GM21360 (cell line): ENCODE data around the gene AKR1C2.
"Not testable (repeated sequence)": the region's sequence is repeated elsewhere in the genome, so short reads cannot be mapped to it uniquely, and the experiment has no call there.

Source experiments
- ATAC-seq: cut with Tn5 transposase; IDR thresholded peaks from one replicate; pipeline ENCODE4 v1.9.1; 2021; ENCODE audit warnings: mild to moderate bottlenecking, moderate library complexity; ENCODE audit not compliant: unreplicated experiment

AKR1C2 gene

DNA sequence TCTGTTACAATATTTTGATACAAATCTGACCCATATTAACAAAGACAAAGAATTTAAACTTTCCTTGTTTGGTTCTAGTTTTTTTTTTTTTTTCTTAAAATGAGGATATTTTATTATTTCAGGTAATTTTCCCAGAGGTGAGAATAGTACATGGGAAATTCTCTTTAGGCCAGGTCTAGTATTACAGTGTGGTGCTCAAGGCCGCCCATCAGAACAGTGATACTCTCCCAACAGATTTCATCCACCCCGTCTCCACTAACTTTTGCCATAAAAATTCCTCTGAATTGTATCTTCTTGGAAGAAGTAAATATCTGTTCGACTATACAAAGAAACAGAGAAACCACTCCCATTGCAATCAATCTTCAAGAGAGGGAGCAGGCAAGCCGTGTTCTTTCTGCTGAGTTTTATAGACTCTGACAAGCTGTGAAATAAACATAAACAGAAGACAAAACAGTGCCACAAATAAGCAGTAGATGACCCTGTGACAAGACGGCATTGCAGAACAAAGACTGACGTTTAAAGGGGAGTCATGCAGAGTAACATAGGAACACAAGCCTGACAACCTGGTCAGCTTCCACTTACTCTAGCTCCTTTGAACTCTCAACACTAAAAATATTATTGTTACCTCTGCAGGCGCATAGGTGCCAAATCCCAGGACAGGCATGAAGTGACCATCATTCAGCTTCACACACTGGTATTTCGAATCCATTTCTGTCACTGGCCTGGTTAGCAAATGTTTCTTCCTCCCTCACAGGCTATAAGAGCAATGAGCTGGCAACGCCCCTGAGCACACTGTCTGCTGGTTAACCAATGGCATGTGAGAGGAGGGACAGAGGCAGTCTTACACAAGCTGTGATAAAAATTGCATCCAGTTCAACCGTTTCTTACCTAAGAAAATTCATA lies at the start of gene AKR1C2:
AKR1C2 (minus strand) TSS at position 731 of the 903 bp plus-strand sequence; CDS start at position 709, 22 bp downstream.
- not testable (repeated sequence) for ATAC-seq

GRCh38 chr10:5052951-5053500 lies 49.4 kb upstream of the AKR1C2 start:
- not testable (repeated sequence) for ATAC-seq

DNA sequence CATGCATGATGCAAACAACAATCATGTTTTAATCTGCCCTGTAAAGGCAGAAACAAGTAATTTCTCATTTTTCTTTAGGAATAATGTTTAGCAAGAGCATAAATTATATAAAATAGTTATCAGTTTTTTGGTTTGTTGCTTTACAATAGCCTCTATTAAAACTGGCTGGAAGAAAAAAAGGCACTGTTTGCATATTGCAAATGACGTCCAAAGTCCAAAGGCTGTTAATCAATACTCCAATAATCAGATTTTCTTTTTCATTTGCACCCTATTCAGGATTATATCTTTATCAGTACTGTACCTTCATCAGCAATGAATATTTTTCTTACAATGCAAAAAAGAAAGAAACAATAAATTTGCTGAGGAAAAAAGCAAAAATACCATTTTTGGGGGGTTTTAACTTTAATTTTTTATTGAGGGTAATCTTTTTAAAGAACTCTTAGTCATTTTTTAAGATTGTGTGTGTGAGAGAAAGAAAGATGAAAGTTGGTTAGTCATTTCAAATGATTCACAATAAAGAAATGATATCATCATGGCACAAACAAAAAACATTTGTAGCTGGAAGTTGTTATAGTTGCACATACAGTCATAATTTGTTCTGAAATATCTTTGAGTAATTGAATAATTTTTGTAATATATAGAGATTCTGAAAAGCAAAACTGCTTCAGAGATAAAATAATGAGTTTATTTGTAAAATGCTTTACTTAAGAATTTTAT lies 44.4 kb upstream of the AKR1C2 start:
- no peak for ATAC-seq

- ATAC-seq = not testable (repeated sequence)
Observed at GRCh38 chr10:5047055-5047454, 43.4 kb upstream of the AKR1C2 start.

GRCh38 chr10:5046410-5046809 lies 42.8 kb upstream of the AKR1C2 start:
- no peak for ATAC-seq

GRCh38 chr10:5045095-5045494 lies 41.4 kb upstream of the AKR1C2 start:
- ATAC-seq = no peak

DNA sequence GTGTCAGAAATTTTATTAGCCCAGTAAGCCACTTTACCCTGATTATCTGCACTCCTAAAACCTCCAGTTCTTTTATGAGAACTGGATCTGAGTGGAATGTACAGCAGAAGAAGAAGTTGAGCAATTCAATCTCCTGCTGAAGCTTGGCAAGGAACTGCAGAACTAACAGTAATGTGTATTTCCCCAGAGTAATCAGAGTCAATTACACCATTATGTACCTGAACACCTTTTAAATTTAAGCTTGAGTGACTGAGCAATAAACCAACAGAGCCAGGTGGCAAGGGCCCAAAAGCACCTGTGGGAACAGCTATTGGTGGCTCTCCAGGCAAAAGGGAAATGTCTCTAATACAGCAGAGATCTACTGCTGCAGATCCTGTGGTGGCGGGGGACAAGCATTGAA lies 40.1 kb upstream of the AKR1C2 start:
- no peak for ATAC-seq

DNA sequence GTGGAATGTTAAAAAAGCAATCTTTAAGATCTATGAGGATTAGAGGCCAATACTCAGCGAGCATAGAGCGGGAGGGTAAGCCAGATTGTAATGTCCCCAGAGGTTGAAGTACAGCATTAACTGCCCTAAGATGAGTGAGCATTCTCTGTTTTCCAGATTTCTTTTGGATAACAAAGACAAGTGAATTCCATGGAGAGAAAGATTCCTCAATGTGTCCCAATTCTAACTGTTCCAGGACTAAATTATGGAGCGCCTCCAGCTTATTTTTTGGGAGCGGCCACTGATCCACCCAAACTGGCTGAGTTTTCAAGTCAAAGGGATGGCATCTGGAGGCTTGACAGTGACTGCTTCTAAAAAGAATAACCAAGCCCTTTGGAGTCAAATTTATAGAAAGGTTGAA lies 39.3 kb upstream of the AKR1C2 start:
- no peak for ATAC-seq

DNA sequence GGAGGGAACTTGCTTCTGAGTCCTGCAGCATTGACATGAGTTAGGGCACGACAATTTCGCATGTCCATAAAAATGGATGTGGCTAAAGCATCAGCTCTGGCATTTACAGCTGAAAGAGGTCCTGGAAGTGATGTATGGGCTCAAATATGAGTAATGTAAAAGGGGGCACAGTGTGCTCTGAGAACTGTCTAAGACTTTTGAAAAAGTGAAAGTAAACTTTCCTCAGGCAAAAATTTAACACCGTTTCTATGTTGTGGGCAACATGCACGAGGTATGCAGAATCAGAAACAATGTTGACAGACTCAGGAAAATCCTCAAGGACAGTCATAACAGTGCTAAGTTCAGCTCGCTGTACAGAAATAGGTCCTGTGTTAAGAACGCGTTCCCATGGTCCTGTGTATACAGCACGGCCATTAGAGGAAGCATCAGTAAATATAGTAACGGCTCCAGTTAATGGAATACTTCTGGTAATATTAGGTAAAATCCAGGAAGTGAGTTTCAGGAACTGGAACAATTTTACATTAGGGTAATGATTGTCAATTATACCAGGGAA lies 37.9 kb upstream of the AKR1C2 start:
- ATAC-seq = no peak

- no peak for ATAC-seq
Observed at GRCh38 chr10:5040781-5041470, 37.3 kb upstream of the AKR1C2 start.

DNA sequence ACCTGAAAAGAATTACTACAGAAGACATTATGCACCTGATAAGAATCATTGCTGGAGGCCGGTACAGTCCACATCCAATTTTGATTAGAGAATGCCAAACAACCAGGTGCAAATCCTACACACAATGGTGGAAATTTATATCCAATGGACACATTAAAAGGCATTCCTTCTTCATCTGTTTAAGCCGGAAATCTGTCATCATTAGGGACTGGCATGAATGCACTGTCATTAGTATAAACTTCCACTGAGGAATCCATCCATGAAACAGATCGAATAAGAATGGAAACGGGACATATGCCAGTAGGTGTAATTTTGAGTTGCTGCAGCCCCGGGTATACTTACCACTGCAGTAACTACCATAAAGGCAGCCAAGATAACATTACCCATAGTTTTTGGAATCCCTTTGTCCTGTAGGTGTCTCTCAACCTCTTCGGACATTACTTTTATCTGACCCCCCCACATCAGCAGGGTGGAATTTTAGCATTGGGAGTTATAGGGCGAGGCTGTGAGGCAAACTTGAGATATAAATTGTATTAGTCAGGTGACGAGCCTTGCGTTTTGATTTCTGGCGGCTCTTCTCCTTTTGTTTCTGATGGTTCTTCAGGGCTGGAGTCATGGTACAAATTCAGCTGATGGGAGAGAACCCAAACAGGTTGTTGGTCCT lies 36.5 kb upstream of the AKR1C2 start:
- ATAC-seq = no peak

- ATAC-seq = no peak
Observed at GRCh38 chr10:5038733-5039132, 35.1 kb upstream of the AKR1C2 start.

DNA sequence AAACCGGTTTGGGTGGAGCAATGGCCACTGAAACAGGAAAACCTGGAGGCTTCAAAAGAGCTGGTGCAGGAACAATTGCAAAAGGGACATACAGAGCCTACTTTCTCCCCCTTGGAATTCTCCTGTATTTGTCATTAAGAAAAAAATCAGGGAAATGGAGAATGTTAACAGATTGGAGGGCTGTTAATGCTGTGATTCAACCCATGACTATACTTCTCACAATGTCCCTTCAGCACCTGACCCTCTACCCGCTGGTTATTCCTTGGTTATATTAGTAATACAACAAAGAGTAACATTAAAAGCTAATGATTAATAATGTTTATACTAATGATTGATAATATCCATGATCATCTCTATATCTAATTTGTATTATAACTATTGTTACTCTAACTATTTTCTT lies 34.4 kb upstream of the AKR1C2 start:
- ATAC-seq = no peak

DNA sequence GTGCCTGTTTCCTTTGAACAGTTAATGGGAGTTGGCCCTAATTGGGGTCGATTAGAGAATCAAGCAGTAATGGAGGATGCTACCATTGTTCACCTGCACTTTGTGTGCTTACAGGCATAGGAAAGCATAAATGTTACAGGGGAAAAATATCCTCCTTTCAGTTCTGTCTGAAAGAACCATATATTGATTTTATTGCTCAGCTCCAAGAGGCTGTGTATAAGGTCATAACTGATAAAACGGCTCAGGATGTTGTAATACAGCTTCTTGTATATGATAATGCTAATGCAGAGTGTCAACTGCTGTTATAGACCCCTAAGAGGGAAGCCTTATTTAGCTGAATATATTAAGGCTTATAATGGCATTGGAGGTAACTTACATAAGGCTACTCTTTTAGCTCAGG lies 32.9 kb upstream of the AKR1C2 start:
- ATAC-seq = no peak

- ATAC-seq = no peak
Observed at GRCh38 chr10:5035356-5035755, 31.7 kb upstream of the AKR1C2 start.

DNA sequence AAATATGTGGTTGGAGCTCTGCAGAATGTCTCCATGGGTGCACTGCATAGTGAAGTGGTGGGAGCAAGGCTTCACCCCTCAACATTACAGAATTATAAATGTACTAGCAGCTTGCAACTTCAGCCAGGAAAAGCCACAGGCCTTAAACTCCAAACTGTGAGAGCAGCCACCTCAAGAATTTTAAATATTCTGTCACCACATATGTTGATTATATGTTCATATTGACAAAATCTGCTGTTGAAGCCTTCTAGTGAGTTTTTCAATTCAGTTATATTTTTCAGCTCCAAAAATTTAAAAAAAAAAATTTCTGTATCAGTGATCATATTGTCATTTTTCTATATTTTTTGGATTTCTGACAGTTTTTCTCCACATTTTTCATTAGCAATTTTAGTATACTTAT lies 30.9 kb upstream of the AKR1C2 start:
- no peak for ATAC-seq

DNA sequence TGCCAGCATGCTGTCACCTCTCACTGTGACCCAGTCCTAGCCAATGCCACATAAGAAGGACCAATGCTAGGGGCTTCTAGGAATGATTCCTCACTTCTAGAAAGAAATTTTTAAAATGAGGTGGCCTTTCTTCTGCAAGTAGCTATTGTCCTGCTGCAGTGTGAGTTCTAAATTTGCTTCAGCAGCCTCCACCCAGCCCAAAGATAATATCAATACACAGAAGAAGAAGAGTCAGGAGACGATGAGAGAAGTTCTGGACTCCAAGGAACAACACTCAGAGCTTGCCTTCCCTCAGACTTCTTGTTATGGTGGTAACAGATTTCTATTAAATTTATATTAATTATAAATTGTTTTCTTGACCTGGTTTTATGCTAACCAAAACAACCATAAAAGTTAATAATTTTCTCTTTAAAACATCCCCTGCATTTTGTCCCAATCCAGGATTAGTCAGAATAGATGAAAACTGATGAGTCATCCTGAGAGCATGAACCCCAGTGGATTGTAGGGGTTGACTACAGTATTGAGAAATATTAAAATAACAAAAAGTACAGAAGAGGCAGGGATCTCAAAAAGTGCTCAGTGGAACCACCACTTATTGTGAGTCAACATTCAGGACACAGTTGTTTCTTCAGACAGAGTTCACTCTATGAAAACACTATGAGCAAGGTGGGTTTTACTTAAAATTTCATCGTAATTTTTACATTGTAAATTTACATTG lies 29.6 kb upstream of the AKR1C2 start:
- no peak for ATAC-seq

DNA sequence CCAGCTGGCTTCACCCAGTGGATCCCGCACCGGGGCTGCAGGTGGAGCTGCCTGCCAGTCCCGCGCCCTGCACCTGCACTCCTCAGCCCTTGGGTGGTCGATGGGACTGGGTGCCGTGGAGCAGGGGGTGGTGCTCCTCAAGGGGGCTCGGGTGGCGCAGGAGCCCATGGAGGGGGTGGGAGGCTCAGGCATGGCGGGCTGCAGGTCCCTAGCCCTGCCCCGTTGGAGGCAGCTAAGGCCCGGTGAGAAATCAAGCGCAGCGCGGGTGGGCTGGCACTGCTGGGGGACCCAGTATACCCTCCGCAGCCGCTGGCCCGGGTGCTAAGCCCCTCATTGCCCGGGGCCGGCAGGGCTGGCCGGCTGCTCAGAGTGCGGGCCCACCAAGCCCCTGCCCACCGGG lies 28.8 kb upstream of the AKR1C2 start:
- not testable (repeated sequence) for ATAC-seq

DNA sequence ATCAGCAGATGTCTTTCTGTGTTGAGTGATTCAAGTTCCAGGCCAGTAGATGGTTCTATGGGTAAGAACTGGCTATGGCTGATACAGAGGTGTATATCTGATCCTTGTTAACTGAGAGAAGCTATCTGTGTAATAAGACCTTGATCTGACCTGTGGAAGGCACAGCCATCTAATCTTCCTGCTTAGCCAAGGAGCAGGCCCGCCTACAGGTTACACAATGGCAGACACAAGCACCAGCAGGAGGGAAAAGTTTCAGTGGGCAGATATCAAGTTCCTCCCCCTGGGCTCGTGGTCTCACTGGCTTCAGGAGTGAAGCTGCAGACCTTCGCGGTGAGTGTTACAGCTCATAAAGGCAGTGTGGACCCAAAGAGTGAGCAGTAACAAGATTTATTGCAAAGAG lies 27.9 kb upstream of the AKR1C2 start:
- not testable (repeated sequence) for ATAC-seq

DNA sequence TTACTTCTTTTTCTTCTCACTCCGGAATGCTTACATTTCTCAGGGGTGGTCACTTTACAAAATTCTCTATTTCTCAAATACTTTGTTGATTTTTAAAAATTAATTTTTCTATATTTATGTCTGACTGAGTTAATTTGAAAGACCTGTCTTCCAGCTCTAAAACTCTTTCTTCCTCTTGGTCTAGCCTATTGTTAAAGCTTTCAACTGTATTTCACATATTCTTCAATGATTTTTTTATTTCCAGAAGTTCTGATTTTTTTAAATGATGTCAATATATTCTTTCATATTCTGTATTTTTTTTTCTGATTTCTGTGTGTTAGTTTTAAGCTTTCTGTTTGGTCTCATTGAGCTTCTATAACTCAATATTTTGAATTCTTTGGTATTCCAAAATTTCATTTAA lies 27.3 kb upstream of the AKR1C2 start:
- ATAC-seq = no peak
